ENCODE measurements around the gene GPHN. TPM values are rescaled to one million over a fixed set of nuclear protein-coding genes. Genes with fewer than 3 reads are reported as not detected.

GPHN gene
- total RNA-seq, 2 experiments from 2014 or later, result 29.8 to 37.5 TPM

DNA sequence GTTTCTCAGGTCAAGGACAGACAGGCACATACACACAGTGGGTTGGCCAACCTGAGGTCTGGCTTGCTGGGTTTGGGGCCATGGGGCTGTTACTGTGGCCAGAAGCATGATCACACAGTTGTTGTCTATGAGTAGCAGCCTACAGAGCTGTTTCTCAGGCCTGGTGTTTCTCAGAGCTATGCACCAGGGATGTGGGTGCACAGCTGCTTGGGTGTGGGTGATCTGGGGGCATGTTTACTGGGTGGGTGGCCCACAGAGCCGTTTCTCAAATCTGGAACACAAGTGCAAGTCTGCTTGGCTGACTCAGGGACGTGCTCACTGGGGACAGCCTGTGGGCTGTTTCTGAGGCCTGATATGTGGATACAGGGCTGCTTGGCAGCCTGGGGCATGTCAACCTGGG, 710.2 kb downstream of the GPHN start:
- POLR2A ChIA-PET, result no interaction called here
- CTCF ChIA-PET, result no interaction called here
- H3K9me3 Mint-ChIP-seq (ENCODE audit: low read depth), result no peaks in the 10 kb centered on the region
- H3K27ac Mint-ChIP-seq, result no peak overlapping the region
- no peak for ATAC-seq
- no peaks in the 10 kb centered on the region for H3K27me3 Mint-ChIP-seq
- intact Hi-C loops (cut with DNase I, micrococcal nuclease), result no loop called here
- DNase-seq, result no peak
- no peak overlapping the region for H3K4me3 Mint-ChIP-seq
- H3K36me3 Mint-ChIP-seq (ENCODE audit: low read depth), result no peaks in the 10 kb centered on the region
- H3K4me1 Mint-ChIP-seq, result no peaks in the 10 kb centered on the region

DNA sequence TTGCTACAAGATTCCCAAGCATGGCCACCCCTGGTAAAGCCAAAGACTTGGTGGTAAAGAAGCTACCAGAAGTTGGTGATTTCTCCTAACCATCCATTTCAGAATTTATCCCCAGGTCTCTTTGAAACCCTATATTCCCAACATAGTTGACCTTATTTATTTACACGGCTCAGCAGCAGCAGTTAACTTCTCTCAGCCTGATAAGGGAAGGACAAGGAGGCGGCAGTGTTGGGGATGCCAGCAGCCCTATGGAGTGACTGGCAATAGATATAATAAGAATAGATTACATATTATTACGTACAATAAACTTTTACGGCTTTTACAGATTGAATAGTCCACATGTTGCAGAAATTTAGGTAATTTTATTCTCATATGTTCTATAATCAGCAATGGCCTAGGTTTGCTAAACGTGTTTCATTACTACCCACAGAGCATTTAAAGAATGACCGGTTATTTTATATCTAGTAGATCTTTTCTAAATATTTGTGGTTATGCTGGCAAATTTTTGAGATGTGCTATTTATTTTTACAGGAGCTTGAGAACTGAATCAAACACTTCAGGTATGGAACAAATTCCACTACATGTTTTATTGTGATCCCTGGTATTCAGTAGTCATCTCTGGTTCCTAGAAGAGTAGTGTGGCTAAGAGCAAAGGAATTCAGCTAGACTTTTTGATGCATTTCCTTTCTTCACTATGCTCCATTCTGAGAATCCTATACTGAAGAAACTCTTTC, 713.5 kb downstream of the GPHN start:
- CTCF ChIA-PET, result interaction anchor here (2.7 kb wide), 1 partner anchor 11 kb away, joined by 13 read pairs; no protein-coding TSS in a partner anchor
- no peaks in the 10 kb centered on the region for H3K9me3 Mint-ChIP-seq (ENCODE audit: low read depth)

DNA sequence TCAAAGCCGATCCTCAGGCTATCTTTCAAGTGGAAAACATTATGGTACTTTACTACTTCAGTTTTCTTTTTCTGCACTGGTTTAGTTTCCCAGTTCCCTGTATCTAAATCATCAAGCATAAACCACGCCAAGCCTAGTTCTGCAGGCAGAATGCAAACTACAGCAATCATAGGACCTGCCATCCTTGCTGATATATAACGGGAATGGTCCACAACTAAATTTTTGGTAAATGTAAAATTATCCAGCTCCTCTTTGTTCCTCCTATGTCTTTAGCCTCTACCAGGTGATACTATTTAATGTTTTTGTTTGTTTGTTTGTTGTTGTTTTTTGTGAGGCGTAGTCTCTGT, 714.0 kb downstream of the GPHN start:
- CTCF ChIA-PET, result no interaction called here
- intact Hi-C loops (cut with DNase I, micrococcal nuclease), result no loop called here

More for the DNA sequence above, 713.5 kb downstream of the GPHN start:
- no peak overlapping the region for H3K27ac Mint-ChIP-seq
- no peaks in the 10 kb centered on the region for H3K4me1 Mint-ChIP-seq
- intact Hi-C loops (cut with DNase I, micrococcal nuclease), result no loop called here
- POLR2A ChIA-PET, result no interaction called here
- ATAC-seq, result no peak
- H3K27me3 Mint-ChIP-seq, result peaks cover 7% of the 10 kb centered on the region
- no peak for DNase-seq
- H3K36me3 Mint-ChIP-seq (ENCODE audit: low read depth), result no peaks in the 10 kb centered on the region
- no peak overlapping the region for H3K4me3 Mint-ChIP-seq

DNA sequence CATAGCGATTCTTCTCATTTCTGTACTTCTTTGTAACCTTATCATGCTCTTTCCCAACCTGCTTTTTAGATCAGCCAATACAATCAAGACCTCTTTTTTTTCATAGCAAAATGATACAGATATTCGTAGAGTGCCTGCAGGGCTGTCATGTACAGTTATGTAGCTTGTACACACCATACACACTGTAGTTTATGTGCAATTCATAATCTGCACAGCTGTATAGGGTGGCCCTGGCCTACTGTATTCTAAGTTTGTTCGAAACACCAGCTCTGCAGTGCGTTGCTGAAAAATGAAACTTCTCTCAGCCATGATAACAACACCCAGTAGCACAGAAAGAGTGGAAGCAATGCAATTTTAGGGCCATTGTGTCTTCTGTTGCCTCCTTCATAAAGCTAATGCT, 717.6 kb downstream of the GPHN start:
- POLR2A ChIA-PET, result no interaction called here

More for the DNA sequence above, 714.0 kb downstream of the GPHN start:
- H3K27me3 Mint-ChIP-seq, result peaks cover 7% of the 10 kb centered on the region
- no peaks in the 10 kb centered on the region for H3K4me1 Mint-ChIP-seq
- no peaks in the 10 kb centered on the region for H3K9me3 Mint-ChIP-seq (ENCODE audit: low read depth)
- POLR2A ChIA-PET, result no interaction called here
- no peaks in the 10 kb centered on the region for H3K36me3 Mint-ChIP-seq (ENCODE audit: low read depth)
- no peak overlapping the region for H3K27ac Mint-ChIP-seq
- H3K4me3 Mint-ChIP-seq, result no peak overlapping the region
- DNase-seq, result no peak
- ATAC-seq, result no peak

DNA sequence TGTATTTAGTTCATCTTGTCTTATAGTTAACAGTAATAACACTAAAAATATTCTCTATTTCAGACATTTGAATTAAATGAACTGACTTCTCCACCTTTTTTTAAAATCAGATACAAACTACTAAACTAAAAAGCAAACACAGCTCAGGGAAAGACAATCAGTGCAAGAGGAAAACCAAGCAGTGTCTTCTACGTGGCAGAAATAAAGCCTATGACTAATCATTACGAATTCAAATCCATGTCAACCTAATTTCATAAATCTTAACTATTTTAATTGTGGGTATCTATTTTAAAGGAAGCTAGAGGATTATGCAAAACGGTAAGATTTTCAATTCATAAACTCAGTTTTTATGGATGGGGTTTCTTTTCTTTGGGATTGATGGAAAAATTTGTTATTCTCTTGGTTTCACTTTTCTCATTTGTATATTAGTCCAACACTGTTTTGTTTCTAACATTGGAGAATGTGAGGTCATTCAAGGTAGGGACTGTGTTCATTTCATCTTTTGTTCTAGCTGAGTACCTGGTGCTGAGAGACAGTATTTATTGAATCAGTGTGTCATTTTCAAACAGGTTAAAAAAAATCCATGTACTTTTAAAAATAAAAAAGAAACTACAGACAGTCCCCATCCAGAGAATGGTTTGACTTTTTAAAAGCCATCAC, 720.5 kb downstream of the GPHN start:
- no peak overlapping the region for H3K27ac Mint-ChIP-seq
- ChIA-PET POLR2A (no interaction called here), CTCF (interaction anchor here (0.7 to 0.9 kb wide), 3 partner anchors 9 to 57 kb away, joined by 3 read pairs; no protein-coding TSS in a partner anchor)
- intact Hi-C loops (cut with DNase I, micrococcal nuclease), result no loop called here
- H3K4me1 Mint-ChIP-seq, result no peaks in the 10 kb centered on the region
- ATAC-seq, result no peak
- H3K36me3 Mint-ChIP-seq (ENCODE audit: low read depth), result no peaks in the 10 kb centered on the region
- peaks cover 7% of the 10 kb centered on the region for H3K27me3 Mint-ChIP-seq
- no peaks in the 10 kb centered on the region for H3K9me3 Mint-ChIP-seq (ENCODE audit: low read depth)
- no peak for DNase-seq
- H3K4me3 Mint-ChIP-seq, result no peak overlapping the region

More for the DNA sequence above, 717.6 kb downstream of the GPHN start:
- intact Hi-C loops (cut with DNase I, micrococcal nuclease), result no loop called here
- CTCF ChIA-PET, result interaction anchor here (1.1 to 1.2 kb wide), 2 partner anchors 15 to 60 kb away, joined by 4 read pairs; no protein-coding TSS in a partner anchor
- DNase-seq, result no peak
- no peak for ATAC-seq
- H3K9me3 Mint-ChIP-seq (ENCODE audit: low read depth), result no peaks in the 10 kb centered on the region
- H3K27ac Mint-ChIP-seq, result no peak overlapping the region
- H3K4me1 Mint-ChIP-seq, result no peaks in the 10 kb centered on the region
- H3K36me3 Mint-ChIP-seq (ENCODE audit: low read depth), result no peaks in the 10 kb centered on the region
- no peak overlapping the region for H3K4me3 Mint-ChIP-seq
- H3K27me3 Mint-ChIP-seq, result peaks cover 7% of the 10 kb centered on the region

Other genes starting within 250 kb of the GPHN start
- gene CCDC196, start 21.8 kb upstream of the GPHN start, total RNA-seq, result not detected